Measurements from ENCODE around the gene KCNC2. TPM values are rescaled to one million over a fixed set of nuclear protein-coding genes. Genes with fewer than 3 reads are reported as not detected.
"Not testable (repeated sequence)": the region's sequence is repeated elsewhere in the genome, so short reads cannot be mapped to it uniquely, and the experiment has no call there.

Gene KCNC2
- total RNA-seq, 1 experiment from 2014 or later: not detected

GRCh38 chr12:75190846-75191245, 18.8 kb downstream of the KCNC2 start:
- no peak overlapping the region for H3K4me3 ChIP-seq (ENCODE audit: insufficient read depth, low read depth, low read length)
- H3K27me3 ChIP-seq (ENCODE audit: control insufficient read depth, insufficient read depth, low read length): no peaks in the 10 kb centered on the region
- H3K36me3 ChIP-seq (replicated peaks; ENCODE audit: control insufficient read depth, insufficient read depth, low read length): no peaks in the 10 kb centered on the region
- DNase-seq: no peak

- not testable (repeated sequence) for H3K36me3 ChIP-seq (replicated peaks; ENCODE audit: control insufficient read depth, insufficient read depth, low read length); DNase-seq; H3K27me3 ChIP-seq (ENCODE audit: control insufficient read depth, insufficient read depth, low read length); H3K4me3 ChIP-seq (ENCODE audit: insufficient read depth, low read depth, low read length)
These were observed 23.8 kb downstream of the KCNC2 start for GRCh38 chr12:75185881-75186280.

GRCh38 chr12:75184516-75184915, 25.1 kb downstream of the KCNC2 start:
- no peak overlapping the region for H3K4me3 ChIP-seq (ENCODE audit: insufficient read depth, low read depth, low read length)
- no peaks in the 10 kb centered on the region for H3K36me3 ChIP-seq (replicated peaks; ENCODE audit: control insufficient read depth, insufficient read depth, low read length)
- no peaks in the 10 kb centered on the region for H3K27me3 ChIP-seq (ENCODE audit: control insufficient read depth, insufficient read depth, low read length)
- DNase-seq: no peak

GRCh38 chr12:75183967-75184366, 25.7 kb downstream of the KCNC2 start:
- H3K27me3 ChIP-seq (ENCODE audit: control insufficient read depth, insufficient read depth, low read length): no peaks in the 10 kb centered on the region
- no peak for DNase-seq
- no peak overlapping the region for H3K4me3 ChIP-seq (ENCODE audit: insufficient read depth, low read depth, low read length)
- H3K36me3 ChIP-seq (replicated peaks; ENCODE audit: control insufficient read depth, insufficient read depth, low read length): no peaks in the 10 kb centered on the region

- no peak for DNase-seq
- Histone ChIP-seq H3K4me3 (ENCODE audit: insufficient read depth, low read depth, low read length) (no peak overlapping the region), H3K36me3 (replicated peaks; ENCODE audit: control insufficient read depth, insufficient read depth, low read length) (no peaks in the 10 kb centered on the region), H3K27me3 (ENCODE audit: control insufficient read depth, insufficient read depth, low read length) (no peaks in the 10 kb centered on the region)
These were observed 31.6 kb downstream of the KCNC2 start for GRCh38 chr12:75177997-75178396.

GRCh38 chr12:75172611-75173010, 37.0 kb downstream of the KCNC2 start:
- Histone ChIP-seq H3K4me3 (ENCODE audit: insufficient read depth, low read depth, low read length) (no peak overlapping the region), H3K27me3 (ENCODE audit: control insufficient read depth, insufficient read depth, low read length) (no peaks in the 10 kb centered on the region), H3K36me3 (replicated peaks; ENCODE audit: control insufficient read depth, insufficient read depth, low read length) (no peaks in the 10 kb centered on the region)
- DNase-seq: no peak

- Histone ChIP-seq H3K4me3 (ENCODE audit: insufficient read depth, low read depth, low read length) (no peak overlapping the region), H3K36me3 (replicated peaks; ENCODE audit: control insufficient read depth, insufficient read depth, low read length) (no peaks in the 10 kb centered on the region), H3K27me3 (ENCODE audit: control insufficient read depth, insufficient read depth, low read length) (no peaks in the 10 kb centered on the region)
- no peak for DNase-seq
These were observed 38.9 kb downstream of the KCNC2 start for GRCh38 chr12:75170640-75171185.

GRCh38 chr12:75162845-75163244, 46.8 kb downstream of the KCNC2 start:
- Histone ChIP-seq H3K4me3 (ENCODE audit: insufficient read depth, low read depth, low read length) (no peak overlapping the region), H3K27me3 (ENCODE audit: control insufficient read depth, insufficient read depth, low read length) (no peaks in the 10 kb centered on the region), H3K36me3 (replicated peaks; ENCODE audit: control insufficient read depth, insufficient read depth, low read length) (no peaks in the 10 kb centered on the region)
- DNase-seq: no peak

GRCh38 chr12:75161488-75161887, 48.2 kb downstream of the KCNC2 start:
- Histone ChIP-seq H3K36me3 (replicated peaks; ENCODE audit: control insufficient read depth, insufficient read depth, low read length) (no peaks in the 10 kb centered on the region), H3K4me3 (ENCODE audit: insufficient read depth, low read depth, low read length) (no peak overlapping the region), H3K27me3 (ENCODE audit: control insufficient read depth, insufficient read depth, low read length) (no peaks in the 10 kb centered on the region)
- DNase-seq: no peak

- H3K4me3 ChIP-seq (ENCODE audit: insufficient read depth, low read depth, low read length): no peak overlapping the region
- DNase-seq: no peak
These were observed 52.3 kb downstream of the KCNC2 start for GRCh38 chr12:75157385-75157784.

GRCh38 chr12:75155962-75156361, 53.7 kb downstream of the KCNC2 start:
- Histone ChIP-seq H3K36me3 (replicated peaks; ENCODE audit: control insufficient read depth, insufficient read depth, low read length) (no peaks in the 10 kb centered on the region), H3K27me3 (ENCODE audit: control insufficient read depth, insufficient read depth, low read length) (no peaks in the 10 kb centered on the region)
- no peak for DNase-seq

More at GRCh38 chr12:75157385-75157784, 52.3 kb downstream of the KCNC2 start:
- H3K36me3 ChIP-seq (replicated peaks; ENCODE audit: control insufficient read depth, insufficient read depth, low read length): no peaks in the 10 kb centered on the region
- H3K27me3 ChIP-seq (ENCODE audit: control insufficient read depth, insufficient read depth, low read length): no peaks in the 10 kb centered on the region

GRCh38 chr12:75154388-75154787, 55.3 kb downstream of the KCNC2 start:
- H3K27me3 ChIP-seq (ENCODE audit: control insufficient read depth, insufficient read depth, low read length): no peaks in the 10 kb centered on the region
- H3K4me3 ChIP-seq (ENCODE audit: insufficient read depth, low read depth, low read length): no peak overlapping the region
- H3K36me3 ChIP-seq (replicated peaks; ENCODE audit: control insufficient read depth, insufficient read depth, low read length): no peaks in the 10 kb centered on the region
- DNase-seq: no peak

More at GRCh38 chr12:75155962-75156361, 53.7 kb downstream of the KCNC2 start:
- no peak overlapping the region for H3K4me3 ChIP-seq (ENCODE audit: insufficient read depth, low read depth, low read length)

GRCh38 chr12:75139196-75139595, 70.4 kb downstream of the KCNC2 start:
- Histone ChIP-seq H3K36me3 (replicated peaks; ENCODE audit: control insufficient read depth, insufficient read depth, low read length) (no peaks in the 10 kb centered on the region), H3K4me3 (ENCODE audit: insufficient read depth, low read depth, low read length) (no peak overlapping the region), H3K27me3 (ENCODE audit: control insufficient read depth, insufficient read depth, low read length) (no peaks in the 10 kb centered on the region)
- DNase-seq: no peak

- no peaks in the 10 kb centered on the region for H3K36me3 ChIP-seq (replicated peaks; ENCODE audit: control insufficient read depth, insufficient read depth, low read length)
- no peak overlapping the region for H3K4me3 ChIP-seq (ENCODE audit: insufficient read depth, low read depth, low read length)
- DNase-seq: no peak
- H3K27me3 ChIP-seq (ENCODE audit: control insufficient read depth, insufficient read depth, low read length): no peaks in the 10 kb centered on the region
These were observed 71.7 kb downstream of the KCNC2 start for GRCh38 chr12:75137896-75138295.

GRCh38 chr12:75135026-75135425, 74.6 kb downstream of the KCNC2 start:
- Histone ChIP-seq H3K4me3 (ENCODE audit: insufficient read depth, low read depth, low read length) (no peak overlapping the region), H3K36me3 (replicated peaks; ENCODE audit: control insufficient read depth, insufficient read depth, low read length) (no peaks in the 10 kb centered on the region), H3K27me3 (ENCODE audit: control insufficient read depth, insufficient read depth, low read length) (no peaks in the 10 kb centered on the region)
- DNase-seq: no peak

GRCh38 chr12:75130811-75131210, 78.8 kb downstream of the KCNC2 start:
- no peaks in the 10 kb centered on the region for H3K27me3 ChIP-seq (ENCODE audit: control insufficient read depth, insufficient read depth, low read length)
- no peak for DNase-seq
- H3K36me3 ChIP-seq (replicated peaks; ENCODE audit: control insufficient read depth, insufficient read depth, low read length): no peaks in the 10 kb centered on the region
- H3K4me3 ChIP-seq (ENCODE audit: insufficient read depth, low read depth, low read length): no peak overlapping the region
